GM04503 (cell line): ENCODE measurements around the gene TPMT.

Experiments
- DNase-seq: peaks from one replicate; pipeline ENCODE4 v3.0.0-alpha.2; 2012; ENCODE audit warnings: low read depth

TPMT gene

GRCh38 chr6:18110162-18110561 lies 44.7 kb downstream of the TPMT start:
- no peak for DNase-seq

DNA sequence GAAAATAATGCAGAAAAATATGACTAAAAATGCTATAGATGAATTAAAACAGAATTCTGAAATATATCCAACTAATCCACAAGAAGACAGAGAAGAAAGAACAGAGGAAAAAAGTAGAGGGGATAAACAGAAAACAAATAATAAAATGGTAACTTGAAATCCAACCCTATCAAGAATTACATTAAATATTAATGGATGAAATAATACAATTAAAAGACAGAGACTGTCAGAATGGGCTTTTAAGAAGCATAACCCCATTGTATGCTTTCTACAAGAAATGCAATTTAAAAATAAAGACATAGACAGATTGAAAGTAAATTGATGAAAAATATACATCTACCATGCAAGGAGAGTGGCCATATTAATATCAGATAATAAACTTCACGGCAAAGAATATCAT lies 47.8 kb downstream of the TPMT start:
- no peak for DNase-seq

GRCh38 chr6:18102783-18103509 lies 51.9 kb downstream of the TPMT start:
- DNase-seq = no peak

- DNase-seq = no peak
Measured at GRCh38 chr6:18101873-18102272, 53.0 kb downstream of the TPMT start.

DNA sequence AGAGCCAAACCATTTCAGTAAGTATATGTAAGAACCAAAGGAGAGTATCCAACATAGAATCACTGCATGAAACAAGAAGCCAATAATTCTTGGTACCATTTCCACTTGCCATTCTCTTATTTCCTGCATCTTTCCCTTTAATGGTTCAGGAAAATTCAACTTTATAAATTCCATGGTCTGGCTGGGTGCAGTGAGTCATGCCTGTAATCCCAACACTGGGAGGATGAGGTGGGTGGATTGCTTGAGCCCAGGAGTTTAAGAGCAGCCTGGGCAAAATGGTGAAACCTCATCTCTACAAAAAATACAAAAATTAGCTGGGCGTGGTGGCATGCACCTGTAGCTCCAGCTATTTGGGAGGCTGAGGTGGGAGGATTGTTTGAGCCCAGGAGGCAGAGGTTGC lies 53.6 kb downstream of the TPMT start:
- no peak for DNase-seq

DNA sequence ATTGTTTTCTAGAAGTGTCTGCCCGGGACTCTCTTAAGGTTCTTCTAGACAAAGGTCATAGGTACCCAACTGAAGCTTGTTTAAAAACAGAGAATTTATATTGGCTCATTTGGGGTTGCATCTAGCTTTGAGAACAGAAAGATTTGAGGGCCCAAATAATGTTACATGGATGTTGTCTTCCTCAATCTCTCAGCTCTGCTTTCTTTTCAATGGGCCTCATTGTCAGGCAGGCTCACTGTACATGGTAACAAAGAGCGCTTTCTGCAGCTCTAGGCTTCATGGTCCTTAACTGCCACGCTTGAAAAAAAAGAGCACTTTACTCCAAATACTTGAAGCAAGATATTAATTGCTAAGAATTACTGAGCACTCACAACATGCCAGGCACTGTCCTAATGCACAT lies 54.6 kb downstream of the TPMT start:
- no peak for DNase-seq

DNA sequence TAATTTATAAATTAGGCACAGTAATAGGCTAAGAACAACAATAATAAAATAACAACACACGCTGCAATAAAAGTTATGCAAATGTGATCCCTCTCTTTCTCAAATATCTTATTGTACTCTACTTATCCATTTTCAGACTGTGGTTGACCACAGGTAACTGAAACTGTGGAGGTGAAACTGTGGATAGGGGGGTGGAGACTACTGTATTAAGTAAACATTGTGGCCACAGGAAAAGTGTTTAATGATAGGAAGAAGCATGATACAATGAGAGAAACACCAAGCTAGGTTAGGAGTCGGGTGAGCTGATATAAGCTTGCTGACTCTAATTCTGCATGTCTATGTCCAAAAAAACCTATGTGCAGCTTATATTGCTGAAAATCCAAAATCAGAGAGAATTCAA lies 55.4 kb downstream of the TPMT start:
- DNase-seq = no peak

DNA sequence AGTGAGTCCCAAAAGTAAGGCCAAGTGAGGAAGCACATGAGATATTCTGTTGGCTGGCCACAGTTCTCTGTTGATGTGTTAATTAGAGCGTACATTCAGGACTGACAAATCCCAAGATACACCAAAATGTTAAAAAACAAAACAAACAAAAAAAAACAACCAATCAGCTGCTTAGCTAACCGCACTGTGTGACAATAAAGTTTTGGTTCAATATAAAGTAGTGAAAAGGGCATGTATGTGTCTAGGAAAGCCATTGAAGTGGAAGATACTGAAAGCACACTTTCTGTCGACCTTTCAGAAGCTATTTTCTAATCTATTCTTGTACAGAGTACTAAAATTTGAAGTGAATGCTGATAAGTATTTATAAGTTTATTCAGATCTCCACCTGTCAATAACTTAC lies 58.5 kb downstream of the TPMT start:
- no peak for DNase-seq

DNA sequence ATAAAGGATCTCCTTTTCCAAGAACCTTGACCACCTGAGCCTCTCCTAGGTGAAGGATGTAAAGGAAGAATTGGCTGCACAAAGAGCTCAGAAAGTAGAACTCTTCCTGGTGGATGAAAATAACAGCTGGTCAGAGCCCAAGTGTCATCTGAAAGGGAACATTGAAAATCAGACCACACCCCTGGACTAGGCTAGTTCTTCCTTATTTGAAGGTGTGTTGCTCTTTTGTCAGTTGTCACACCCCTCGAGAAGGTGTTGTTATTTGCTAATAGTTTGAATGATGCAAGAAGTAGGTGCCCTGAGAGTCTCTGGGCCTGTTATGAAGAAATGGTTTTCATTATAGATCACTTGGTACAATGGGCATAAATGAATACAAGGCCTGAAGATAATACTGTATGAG lies 63.5 kb downstream of the TPMT start:
- no peak for DNase-seq

DNA sequence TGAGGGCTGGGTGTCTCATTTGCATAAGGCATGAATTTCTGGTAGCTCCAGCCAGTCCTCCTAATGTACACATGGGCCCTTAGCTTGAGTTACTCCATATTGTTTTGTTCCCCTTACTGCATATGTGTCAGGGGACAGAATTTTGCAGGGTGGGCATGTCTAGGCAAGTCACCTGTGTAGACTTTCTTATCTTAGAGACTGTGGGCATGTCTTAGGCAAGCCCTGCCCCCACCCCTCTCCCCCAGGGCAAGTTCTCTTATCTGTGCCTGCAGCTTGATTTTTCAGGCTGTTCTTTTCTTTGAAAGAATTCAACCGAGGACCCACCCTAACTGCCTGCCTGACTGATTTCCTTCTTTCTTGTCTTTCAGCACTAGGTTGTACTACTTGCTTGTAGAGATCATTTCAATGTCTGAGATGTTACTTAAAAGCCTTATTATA lies 64.5 kb downstream of the TPMT start:
- no peak for DNase-seq

DNA sequence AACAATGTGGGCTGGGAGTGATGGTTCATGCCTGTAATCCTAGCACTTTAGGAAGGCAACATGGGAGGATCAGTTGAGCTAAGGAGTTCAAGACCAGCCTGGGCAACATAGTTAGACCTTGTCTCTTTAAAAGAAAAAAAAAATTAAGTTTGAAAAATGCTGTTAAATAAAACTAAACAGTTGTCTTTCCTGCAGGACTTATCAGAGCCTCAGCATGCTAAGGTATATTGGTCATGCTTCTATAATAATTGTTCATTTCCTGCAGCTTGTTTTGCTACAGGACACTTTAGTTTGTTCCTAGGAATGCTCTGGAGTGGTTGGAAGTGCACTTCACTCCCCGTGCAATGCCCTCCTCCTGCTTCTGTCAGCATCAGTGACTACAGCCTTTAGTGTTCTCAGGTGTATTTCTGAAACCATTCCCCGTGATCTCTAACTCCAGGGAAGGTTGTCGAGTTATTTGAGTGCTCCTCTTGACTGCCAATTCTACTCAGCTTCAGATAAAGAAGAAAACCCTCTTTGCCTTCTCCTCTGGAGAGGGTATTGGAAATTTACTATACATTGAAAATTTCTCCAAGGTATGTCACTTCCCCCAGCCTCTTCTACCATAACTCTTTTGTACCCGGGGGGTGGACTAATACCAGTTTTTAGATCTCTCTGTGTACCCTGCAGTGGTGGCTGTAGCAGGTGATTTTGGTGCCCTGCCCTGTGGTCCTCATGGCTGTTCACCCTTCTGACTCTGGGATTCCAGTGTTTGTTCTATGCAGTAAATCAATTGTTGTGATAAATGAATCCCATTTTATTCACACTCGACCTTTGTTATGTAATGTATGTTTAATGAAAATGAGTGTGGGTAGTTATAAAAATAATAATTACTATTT lies 66.2 kb downstream of the TPMT start:
- no peak for DNase-seq

DNA sequence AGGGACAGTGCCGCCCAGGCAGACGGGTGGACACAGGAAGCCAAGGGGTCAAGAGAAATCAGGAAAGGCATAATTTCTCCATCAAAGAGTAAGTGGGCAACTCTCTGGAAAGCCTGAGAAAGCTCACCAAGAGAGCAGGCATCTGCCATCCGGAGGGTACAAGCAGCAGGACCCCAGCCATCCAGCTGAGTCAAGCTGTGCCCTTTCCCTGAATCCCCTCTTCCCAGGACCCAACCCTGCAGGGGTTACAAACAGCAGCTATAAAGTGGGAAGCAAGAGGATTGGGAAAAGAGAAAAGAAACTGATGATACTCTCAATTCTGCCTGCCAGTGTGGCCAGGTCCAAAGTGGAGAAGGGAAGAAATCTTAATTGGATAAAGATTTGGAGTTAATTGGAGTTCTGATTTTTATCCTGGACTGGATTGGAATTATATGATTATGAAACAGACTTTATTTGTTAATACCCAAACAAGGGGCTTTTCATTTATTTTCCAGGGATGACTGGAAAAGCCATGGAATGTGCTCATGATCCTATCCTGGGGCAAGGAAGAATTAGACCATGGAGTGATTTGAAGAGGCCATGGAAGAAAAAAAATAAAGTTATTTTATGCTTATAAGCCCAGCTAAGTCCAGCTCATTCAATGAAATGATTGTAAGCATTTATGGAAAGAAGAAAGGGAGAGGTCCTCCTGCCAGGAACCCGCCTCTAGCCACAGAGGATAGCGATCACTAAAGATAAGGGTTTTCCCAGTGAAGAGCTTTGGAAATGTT lies 67.3 kb downstream of the TPMT start:
- DNase-seq = no peak

DNA sequence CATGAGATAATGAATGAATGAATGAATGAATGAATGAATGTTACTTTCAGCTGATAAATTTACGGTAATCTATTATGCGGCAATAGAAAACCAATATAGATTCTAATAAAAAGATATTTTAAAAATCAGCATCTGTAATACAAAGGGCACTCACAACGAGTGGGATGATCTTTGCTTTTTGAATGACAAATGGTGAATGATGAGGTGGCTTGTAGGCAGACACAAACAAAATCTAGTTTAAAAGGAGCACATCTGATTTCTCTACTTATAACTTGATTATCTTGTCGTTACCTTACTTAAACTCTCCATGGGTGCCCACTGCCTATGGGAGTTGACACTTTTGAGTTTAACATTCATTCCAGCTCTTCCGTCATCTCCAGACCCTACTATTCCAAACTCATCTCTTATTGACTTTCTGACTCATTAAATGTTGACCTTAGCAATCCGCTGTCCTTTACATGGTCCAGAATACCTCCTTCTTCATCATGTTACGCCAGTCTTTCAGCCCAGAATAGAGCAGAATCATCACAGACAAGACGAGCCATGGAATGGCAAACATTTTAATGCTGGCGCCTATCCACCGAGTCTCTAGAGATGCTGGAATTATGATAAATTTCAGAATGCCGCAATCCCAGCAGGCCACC lies 73.7 kb downstream of the TPMT start:
- DNase-seq = no peak

- DNase-seq = no peak
Measured at GRCh38 chr6:18080544-18080943, 74.3 kb downstream of the TPMT start.

GRCh38 chr6:18078866-18079265 lies 76.0 kb downstream of the TPMT start:
- DNase-seq = no peak
